Loucy (cell line): Measurements from ENCODE around the gene CNTN5.

Source experiments
- H2AFZ ChIP-seq: fragments of 200-600 bp; sonication (generic); 2 replicates; pipeline ENCODE4 v1.6.0; 2016; ENCODE audit warnings: antibody characterized with exemption, mild to moderate bottlenecking, low read length, moderate library complexity
- H3F3A ChIP-seq: fragments of 200-600 bp; 2 replicates; pipeline ENCODE4 v1.6.0; 2016; ENCODE audit warnings: antibody characterized with exemption, low read depth, mild to moderate bottlenecking
- H3K27me3 ChIP-seq: fragments of 200-600 bp; sonication (generic); 2 replicates; pipeline ENCODE4 v1.6.1; 2014; ENCODE audit warnings: low read length, mild to moderate bottlenecking; ENCODE audit not compliant: insufficient read depth, poor library complexity, severe bottlenecking
- H3K36me3 ChIP-seq: fragments of 200-600 bp; sonication (generic); 2 replicates; pipeline ENCODE4 v1.6.1; 2016; ENCODE audit warnings: low read length; ENCODE audit not compliant: insufficient read depth
- H3K4me1 ChIP-seq: fragments of 200-600 bp; sonication (generic); 2 replicates; pipeline ENCODE4 v1.5.1; 2014; ENCODE audit warnings: low read length, mild to moderate bottlenecking; ENCODE audit not compliant: insufficient read depth, poor library complexity, severe bottlenecking
- H3K4me2 ChIP-seq: fragments of 200-600 bp; sonication (generic); 2 replicates; pipeline ENCODE4 v1.6.0; 2014; ENCODE audit warnings: antibody characterized with exemption, low read length, low read depth, mild to moderate bottlenecking; ENCODE audit not compliant: poor library complexity, severe bottlenecking
- H3K4me3 ChIP-seq: fragments of 200-600 bp; sonication (generic); 2 replicates; pipeline ENCODE4 v1.5.1; 2014; ENCODE audit warnings: low read length, mild to moderate bottlenecking, mixed read lengths; ENCODE audit not compliant: poor library complexity, severe bottlenecking
- H3K79me2 ChIP-seq: fragments of 200-600 bp; sonication (generic); 2 replicates; pipeline ENCODE4 v1.6.1; 2014; ENCODE audit warnings: low read length; ENCODE audit not compliant: insufficient read depth
- H3K9ac ChIP-seq: fragments of 200-600 bp; sonication (generic); 2 replicates; pipeline ENCODE4 v1.6.0; 2014; ENCODE audit warnings: mild to moderate bottlenecking, low read depth, low read length, moderate library complexity; ENCODE audit not compliant: poor library complexity, severe bottlenecking
- H3K9me2 ChIP-seq: fragments of 200-600 bp; sonication (generic); replicated peaks from 2 replicates; pipeline ENCODE4 v1.6.1; 2016; ENCODE audit warnings: low read depth, low read length, mixed read lengths
- H3K9me3 ChIP-seq: fragments of 200-600 bp; sonication (generic); 2 replicates; pipeline ENCODE4 v1.6.1; 2014; ENCODE audit warnings: mild to moderate bottlenecking, antibody characterized with exemption, low read length, low read depth; ENCODE audit not compliant: insufficient read depth
- H4K20me1 ChIP-seq: fragments of 200-600 bp; sonication (generic); 2 replicates; pipeline ENCODE4 v1.6.0; 2014; ENCODE audit warnings: antibody characterized with exemption, low read length, mild to moderate bottlenecking; ENCODE audit not compliant: insufficient read depth, poor library complexity, severe bottlenecking
- CTCF ChIP-seq: fragments of 200-600 bp; sonication (generic); conservative IDR thresholded peaks from 2 replicates; pipeline ENCODE4 v1.5.1; 2014; ENCODE audit warnings: mild to moderate bottlenecking, antibody characterized with exemption, low read length
- EZH2phosphoT487 ChIP-seq: fragments of 200-600 bp; IDR thresholded peaks from 2 replicates; pipeline ENCODE4 v1.6.1; 2018; ENCODE audit warnings: antibody characterized with exemption, mild to moderate bottlenecking, moderate library complexity, borderline replicate concordance

Gene CNTN5

DNA sequence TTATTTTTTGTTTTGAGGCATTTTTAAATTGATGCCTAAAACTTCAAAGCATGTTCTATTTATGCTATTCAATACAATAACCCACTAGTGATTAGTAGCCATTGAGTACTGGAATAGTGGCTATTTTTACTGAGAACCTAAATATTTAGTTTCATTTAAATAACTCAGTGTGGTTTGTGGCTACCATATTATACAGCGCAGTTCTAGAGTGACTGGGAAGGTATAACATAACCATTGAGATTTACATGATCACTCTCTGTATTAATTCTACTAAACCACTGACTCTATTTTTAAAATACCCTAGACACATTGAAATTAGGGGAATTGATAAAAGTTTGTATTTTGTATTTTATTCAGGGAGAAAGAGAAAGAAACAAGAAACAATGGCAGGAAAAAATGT, 441.2 kb downstream of the CNTN5 start:
- no peaks in the 10 kb centered on the region for H3K79me2 ChIP-seq
- H3K4me3 ChIP-seq: no peak overlapping the region
- H3K9me3 ChIP-seq: no peaks in the 10 kb centered on the region
- TF ChIP-seq CTCF (no peak), EZH2phosphoT487 (no peak)
- no peaks in the 10 kb centered on the region for H3K4me1 ChIP-seq
- H3K27me3 ChIP-seq: no peaks in the 10 kb centered on the region
- H3K9me2 ChIP-seq: no peaks in the 10 kb centered on the region
- no peaks in the 10 kb centered on the region for H3K36me3 ChIP-seq
- H3K9ac ChIP-seq: no peak overlapping the region
- H2AFZ ChIP-seq: no peak overlapping the region
- no peaks in the 10 kb centered on the region for H3F3A ChIP-seq
- no peak overlapping the region for H3K4me2 ChIP-seq
- no peaks in the 10 kb centered on the region for H4K20me1 ChIP-seq

GRCh38 chr11:99464985-99465384, 444.2 kb downstream of the CNTN5 start:
- no peaks in the 10 kb centered on the region for H3K4me1 ChIP-seq
- H3K9ac ChIP-seq: no peak overlapping the region
- no peak overlapping the region for H2AFZ ChIP-seq
- no peaks in the 10 kb centered on the region for H3K27me3 ChIP-seq
- H3F3A ChIP-seq: no peaks in the 10 kb centered on the region
- H3K36me3 ChIP-seq: no peaks in the 10 kb centered on the region
- H3K4me3 ChIP-seq: no peak overlapping the region
- H4K20me1 ChIP-seq: no peaks in the 10 kb centered on the region
- H3K79me2 ChIP-seq: no peaks in the 10 kb centered on the region
- no peak for TF ChIP-seq CTCF
- no peaks in the 10 kb centered on the region for H3K9me3 ChIP-seq
- H3K9me2 ChIP-seq: no peaks in the 10 kb centered on the region
- no peak overlapping the region for H3K4me2 ChIP-seq

DNA sequence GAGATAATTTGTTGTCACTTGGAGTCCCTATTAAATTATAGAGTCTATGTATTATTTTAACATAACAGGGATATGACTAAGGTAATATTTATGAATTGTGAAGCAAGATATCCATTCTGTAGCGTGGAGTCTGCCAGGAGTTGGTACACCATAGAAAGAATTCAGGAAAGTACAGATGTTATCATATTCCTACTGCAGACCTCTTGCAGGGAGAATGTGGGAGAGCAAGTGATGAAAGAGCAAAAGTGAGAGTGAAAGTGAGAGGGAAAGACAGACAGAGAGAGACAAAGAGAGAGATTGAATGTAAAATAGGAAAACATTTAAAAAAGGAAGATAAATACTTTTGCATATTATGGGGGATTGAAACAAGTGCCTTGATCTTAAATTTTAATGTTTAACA, 468.8 kb downstream of the CNTN5 start:
- H3K27me3 ChIP-seq: no peaks in the 10 kb centered on the region
- H3K9me2 ChIP-seq: no peaks in the 10 kb centered on the region
- H3K9me3 ChIP-seq: no peaks in the 10 kb centered on the region
- H4K20me1 ChIP-seq: no peaks in the 10 kb centered on the region
- no peak overlapping the region for H3K9ac ChIP-seq
- no peaks in the 10 kb centered on the region for H3K36me3 ChIP-seq
- H3K4me1 ChIP-seq: no peaks in the 10 kb centered on the region
- H3K4me3 ChIP-seq: no peak overlapping the region
- H3F3A ChIP-seq: no peaks in the 10 kb centered on the region
- H3K79me2 ChIP-seq: no peaks in the 10 kb centered on the region
- H2AFZ ChIP-seq: no peak overlapping the region
- TF ChIP-seq CTCF (no peak), EZH2phosphoT487 (no peak)
- H3K4me2 ChIP-seq: no peak overlapping the region
